Neuronal stem cell (in vitro differentiated cells): ENCODE results near the gene TMEM235.
"Not testable (repeated sequence)": the region's sequence is repeated elsewhere in the genome, so short reads cannot be mapped to it uniquely, and the experiment has no call there.

Source experiments
- DNase-seq: peaks from one replicate; pipeline ENCODE4 v3.0.0-alpha.2; 2013; ENCODE audit warnings: low spot score
- H2AFZ ChIP-seq: one replicate; pipeline ENCODE4 v1.6.1; 2013; ENCODE audit warnings: mild to moderate bottlenecking, low read length, inconsistent platforms
- H2AK5ac ChIP-seq: 2 replicates; pipeline ENCODE4 v1.6.1; 2013; ENCODE audit warnings: low read depth, mild to moderate bottlenecking, inconsistent platforms, low read length, moderate library complexity, mixed read lengths
- H2BK120ac ChIP-seq: 2 replicates; pipeline ENCODE4 v1.6.1; 2013; ENCODE audit warnings: low read depth, mild to moderate bottlenecking, inconsistent platforms, low read length, moderate library complexity, mixed read lengths
- H2BK12ac ChIP-seq: one replicate; pipeline ENCODE4 v1.6.1; 2013; ENCODE audit warnings: low read length, inconsistent platforms
- H2BK15ac ChIP-seq: 2 replicates; pipeline ENCODE4 v1.6.1; 2013; ENCODE audit warnings: mild to moderate bottlenecking, low read length, inconsistent platforms, mixed read lengths
- H2BK5ac ChIP-seq: one replicate; pipeline ENCODE4 v1.6.1; 2013; ENCODE audit warnings: inconsistent platforms, mild to moderate bottlenecking, low read length, moderate library complexity
- H3K14ac ChIP-seq: one replicate; pipeline ENCODE4 v1.6.1; 2013; ENCODE audit warnings: low read length, inconsistent platforms
- H3K18ac ChIP-seq: 2 replicates; pipeline ENCODE4 v1.6.1; 2013; ENCODE audit warnings: low read length, inconsistent platforms
- H3K23ac ChIP-seq: 2 replicates; pipeline ENCODE4 v1.6.1; 2013; ENCODE audit warnings: low read depth, mild to moderate bottlenecking, mixed read lengths, low read length, inconsistent platforms; ENCODE audit not compliant: poor library complexity
- H3K27ac ChIP-seq: replicated peaks from 3 replicates; pipeline ENCODE4 v1.5.1; 2013; ENCODE audit warnings: low read length, inconsistent platforms
- H3K27me3 ChIP-seq, 3 experiments: 2 replicates each; pipeline ENCODE4 v1.6.1; 2013; ENCODE audit warnings: low read length in 3 of 3, mild to moderate bottlenecking in 2 of 3, inconsistent platforms in 1 of 3, low read depth in 1 of 3, mixed read lengths in 1 of 3, moderate library complexity in 1 of 3; ENCODE audit not compliant: control insufficient read depth in 3 of 3, insufficient read depth in 3 of 3
- H3K36me3 ChIP-seq, 2 donors: replicated peaks in 1 of 2; 2 replicates each; pipeline ENCODE4 v1.6.1; 2013; ENCODE audit warnings: low read length in 2 of 2; ENCODE audit not compliant: control insufficient read depth in 2 of 2, insufficient read depth in 2 of 2
- H3K4ac ChIP-seq: 2 replicates; pipeline ENCODE4 v1.6.1; 2013; ENCODE audit warnings: inconsistent platforms, mild to moderate bottlenecking, low read length, moderate library complexity
- H3K4me1 ChIP-seq, 2 donors: 1 replicate in 1 of 2; 2 replicates in 1 of 2; pipeline ENCODE4 v1.6.1; 2013; ENCODE audit warnings: low read length in 2 of 2, low read depth in 1 of 2; ENCODE audit not compliant: control insufficient read depth in 2 of 2, insufficient read depth in 1 of 2
- H3K4me2 ChIP-seq: one replicate; pipeline ENCODE4 v1.6.1; 2013; ENCODE audit warnings: mild to moderate bottlenecking, low read length, inconsistent platforms; ENCODE audit not compliant: insufficient read depth, poor library complexity, severe bottlenecking
- H3K4me3 ChIP-seq, 2 donors: 2 replicates each; pipeline ENCODE4 v1.5.1; 2013; ENCODE audit warnings: low read length in 2 of 2, mild to moderate bottlenecking in 2 of 2, inconsistent platforms in 1 of 2, moderate library complexity in 1 of 2
- H3K79me1 ChIP-seq: one replicate; pipeline ENCODE4 v1.6.1; 2013; ENCODE audit warnings: low read depth, mild to moderate bottlenecking, inconsistent platforms, low read length, moderate library complexity
- H3K9ac ChIP-seq: one replicate; pipeline ENCODE4 v1.6.1; 2013; ENCODE audit warnings: mild to moderate bottlenecking, low read depth, low read length, inconsistent platforms; ENCODE audit not compliant: poor library complexity
- H3K9me3 ChIP-seq, 2 donors: replicated peaks in 1 of 2; 2 replicates each; pipeline versions ENCODE3 to v1.6.1; 2013; ENCODE audit warnings: low read length in 2 of 2, mild to moderate bottlenecking in 2 of 2, inconsistent platforms in 1 of 2, low read depth in 1 of 2, mixed read lengths in 1 of 2, moderate library complexity in 1 of 2; ENCODE audit not compliant: control insufficient read depth in 2 of 2, insufficient read depth in 1 of 2
- H4K8ac ChIP-seq: one replicate; pipeline ENCODE4 v1.6.1; 2013; ENCODE audit warnings: low read depth, mild to moderate bottlenecking, inconsistent platforms, low read length, moderate library complexity
- H4K91ac ChIP-seq: one replicate; pipeline ENCODE4 v1.6.1; 2013; ENCODE audit warnings: low read length, low read depth, mild to moderate bottlenecking, inconsistent platforms; ENCODE audit not compliant: poor library complexity
- WGBS, 2 donors: extraction: QIAGEN DNeasy Blood & Tissue Kit; methylation state at CpG; one replicate each; pipeline ENCODE4 v1.1.7; 2013; ENCODE audit warnings: missing lambda C conversion rate in 2 of 2, mixed read lengths in 1 of 2; ENCODE audit not compliant: insufficient read length in 2 of 2, insufficient replicate concordance in 1 of 2; ENCODE audit errors: extremely low coverage in 2 of 2; 5-methylcytosine and 5-hydroxymethylcytosine counted together

Gene TMEM235

GRCh38 chr17:78252701-78253635, 21.5 kb downstream of the TMEM235 start:
- Histone ChIP-seq H3K9ac (no peak overlapping the region), H3K27ac (no peak overlapping the region), H3K23ac (peak overlapping the region; percentile 0), H2BK5ac (peak overlapping the region; percentile 32), H3K27me3 (no peaks in the 10 kb centered on the region), H2AK5ac (peak overlapping the region; percentile 95), H3K36me3 (no peaks in the 10 kb centered on the region), H3K4ac (no peak overlapping the region), H2BK12ac (no peak overlapping the region), H3K4me2 (no peak overlapping the region), H3K14ac (peak overlapping the region; percentile 15), H4K8ac (no peak overlapping the region), H2BK120ac (no peak overlapping the region), H2BK15ac (peak overlapping the region; percentile 38), H3K9me3 (peaks cover 0 to 2% of the 10 kb centered on the region in 2 donors), H2AFZ (no peak overlapping the region), H4K91ac (no peak overlapping the region), H3K18ac (no peak overlapping the region), H3K79me1 (peaks cover 5% of the 10 kb centered on the region), H3K4me1 (peaks cover 30 to 46% of the 10 kb centered on the region in 2 donors), H3K4me3 (no peak overlapping the region)
- DNase-seq = no peak
- no CpG with 5 or more reads among the region's 15 CpGs for WGBS, 2 donors

- H4K91ac ChIP-seq, H3K18ac ChIP-seq, H3K9me3 ChIP-seq, H3K27ac ChIP-seq, H2BK15ac ChIP-seq, H2BK120ac ChIP-seq, H3K9ac ChIP-seq, DNase-seq, H2AFZ ChIP-seq, H3K4ac ChIP-seq, H3K14ac ChIP-seq, H2AK5ac ChIP-seq, H3K36me3 ChIP-seq, H2BK12ac ChIP-seq, H4K8ac ChIP-seq, H2BK5ac ChIP-seq, H3K27me3 ChIP-seq, H3K79me1 ChIP-seq: not testable (repeated sequence)
- Histone ChIP-seq H3K4me2 (peak overlapping the region; percentile 76), H3K4me3 (peak overlapping the region in 1 of 2 donors; percentile 52), H3K23ac (peak overlapping the region; percentile 100), H3K4me1 (peaks cover 35 to 52% of the 10 kb centered on the region in 2 donors)
- no CpG with 5 or more reads among the region's 12 CpGs for WGBS, 2 donors
Observed at GRCh38 chr17:78253636-78253945, 22.2 kb downstream of the TMEM235 start.

GRCh38 chr17:78253946-78254672, 22.7 kb downstream of the TMEM235 start:
- Histone ChIP-seq H3K4ac (peak overlapping the region; percentile 93), H2BK5ac (no peak overlapping the region), H3K27ac (peak overlapping the region; percentile 73), H3K27me3 (no peaks in the 10 kb centered on the region), H2AFZ (peak overlapping the region; percentile 91), H2AK5ac (peak overlapping the region; percentile 94), H2BK12ac (no peak overlapping the region), H3K79me1 (peaks cover 4% of the 10 kb centered on the region), H4K91ac (peak overlapping the region; percentile 94), H3K18ac (peak overlapping the region; percentile 99), H3K4me2 (peak overlapping the region; percentile 76), H3K36me3 (no peaks in the 10 kb centered on the region), H3K9me3 (no peaks in the 10 kb centered on the region), H2BK120ac (no peak overlapping the region), H3K4me1 (peaks cover 35 to 52% of the 10 kb centered on the region in 2 donors), H3K14ac (peak overlapping the region; percentile 86), H3K23ac (peak overlapping the region; percentile 100), H4K8ac (peak overlapping the region; percentile 95), H3K9ac (peak overlapping the region; percentile 93), H3K4me3 (peak overlapping the region; percentile 52 to 83), H2BK15ac (no peak overlapping the region)
- no CpG with 5 or more reads among the region's 73 CpGs for WGBS, 2 donors
- peak; percentile 90 for DNase-seq
